ENCODE data around the gene MED13L.

- no peak for TF ChIP-seq CTCF (IDR thresholded peaks at IDR 0.05)
- TF ChIP-seq POLR2A (IDR thresholded peaks at IDR 0.05): no peak
These were observed 218.9 kb downstream of the MED13L start for GRCh38 chr12:116058574-116058973.

Measured in lower leg skin (tissue), 3 donors.